ENCODE data around the gene LRRC23.

DNA sequence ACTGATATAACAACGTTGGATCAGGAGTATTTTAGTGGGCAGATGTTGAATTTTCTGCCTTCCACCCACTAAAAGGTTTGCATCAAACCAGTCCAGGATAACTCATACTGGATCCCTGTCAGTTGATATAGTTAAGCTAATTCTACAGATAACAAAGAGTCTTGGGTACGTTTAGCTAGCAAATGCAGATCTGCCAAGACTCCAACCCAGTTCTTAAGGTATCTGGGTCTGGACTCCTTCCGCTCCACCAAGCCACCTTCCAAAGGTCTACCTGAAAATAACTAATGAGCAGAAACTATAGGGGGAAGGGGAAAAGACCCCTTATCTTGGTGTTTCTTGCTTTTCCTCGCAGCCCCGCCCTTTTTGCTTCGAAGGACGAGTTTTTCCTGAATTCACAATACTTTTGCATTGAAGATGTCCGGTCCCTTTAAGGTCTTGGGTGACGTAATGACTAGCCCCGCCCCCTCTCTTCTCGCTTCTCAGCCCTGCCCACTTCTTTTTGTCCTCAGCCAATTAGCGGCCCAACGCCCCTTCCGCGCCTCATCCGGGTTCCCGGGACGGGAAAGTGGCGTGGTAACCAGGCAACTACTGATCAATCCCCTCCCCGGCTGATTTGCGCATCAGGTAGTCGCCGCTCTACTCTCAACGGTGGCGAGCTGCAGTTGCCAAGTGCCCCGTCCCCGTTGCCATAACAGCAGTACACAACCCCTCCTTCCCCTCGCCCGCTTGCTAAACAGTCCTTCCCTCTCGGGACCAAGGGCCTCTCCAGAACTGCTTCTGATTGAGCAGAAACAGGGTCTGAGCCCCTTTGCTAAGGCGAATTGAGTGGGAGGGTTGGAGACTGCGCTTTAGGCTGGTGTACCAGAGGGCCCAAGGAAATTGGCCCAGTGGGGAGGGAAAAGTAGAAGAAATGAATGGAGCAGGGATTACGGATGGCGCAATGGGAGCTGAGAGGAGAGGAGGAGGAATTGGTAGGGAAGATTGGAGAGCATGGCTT lies at the start of gene LRRC23:
- TF ChIP-seq, protein P1, sequence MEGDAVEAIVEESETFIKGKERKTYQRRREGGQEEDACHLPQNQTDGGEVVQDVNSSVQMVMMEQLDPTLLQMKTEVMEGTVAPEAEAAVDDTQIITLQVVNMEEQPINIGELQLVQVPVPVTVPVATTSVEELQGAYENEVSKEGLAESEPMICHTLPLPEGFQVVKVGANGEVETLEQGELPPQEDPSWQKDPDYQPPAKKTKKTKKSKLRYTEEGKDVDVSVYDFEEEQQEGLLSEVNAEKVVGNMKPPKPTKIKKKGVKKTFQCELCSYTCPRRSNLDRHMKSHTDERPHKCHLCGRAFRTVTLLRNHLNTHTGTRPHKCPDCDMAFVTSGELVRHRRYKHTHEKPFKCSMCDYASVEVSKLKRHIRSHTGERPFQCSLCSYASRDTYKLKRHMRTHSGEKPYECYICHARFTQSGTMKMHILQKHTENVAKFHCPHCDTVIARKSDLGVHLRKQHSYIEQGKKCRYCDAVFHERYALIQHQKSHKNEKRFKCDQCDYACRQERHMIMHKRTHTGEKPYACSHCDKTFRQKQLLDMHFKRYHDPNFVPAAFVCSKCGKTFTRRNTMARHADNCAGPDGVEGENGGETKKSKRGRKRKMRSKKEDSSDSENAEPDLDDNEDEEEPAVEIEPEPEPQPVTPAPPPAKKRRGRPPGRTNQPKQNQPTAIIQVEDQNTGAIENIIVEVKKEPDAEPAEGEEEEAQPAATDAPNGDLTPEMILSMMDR (IDR thresholded peaks at IDR 0.05) = peak in 1 of 3 experiments; percentile 3
- TF ChIP-seq POLR2AphosphoS5 (IDR thresholded peaks at IDR 0.05; ENCODE audit: insufficient read depth in 1 of 2, low read depth in 1 of 2) = peak; percentile 92 to 94

All from vagina (tissue), 2 donors.